NB4 (cell line): ENCODE measurements around the gene PRDM15.

Experiments used
- MYC ChIP-seq: IDR thresholded peaks from 2 replicates; pipeline ENCODE4 v1.6.1; 2011; ENCODE audit warnings: low read depth, low read length
- POLR2A ChIP-seq: IDR thresholded peaks from 2 replicates; pipeline ENCODE4 v1.6.1; 2011; ENCODE audit warnings: mild to moderate bottlenecking; ENCODE audit not compliant: insufficient read length; ENCODE audit errors: extremely low read depth
- TF ChIP-seq, protein P1 (sequence below): IDR thresholded peaks from one replicate; pipeline ENCODE4 v1.5.1; 2012; ENCODE audit warnings: low read depth, low read length
- TF ChIP-seq, protein P2 (sequence below): IDR thresholded peaks from 2 replicates; pipeline ENCODE4 v1.6.1; 2011; ENCODE audit warnings: low read depth, low read length

DNA sequence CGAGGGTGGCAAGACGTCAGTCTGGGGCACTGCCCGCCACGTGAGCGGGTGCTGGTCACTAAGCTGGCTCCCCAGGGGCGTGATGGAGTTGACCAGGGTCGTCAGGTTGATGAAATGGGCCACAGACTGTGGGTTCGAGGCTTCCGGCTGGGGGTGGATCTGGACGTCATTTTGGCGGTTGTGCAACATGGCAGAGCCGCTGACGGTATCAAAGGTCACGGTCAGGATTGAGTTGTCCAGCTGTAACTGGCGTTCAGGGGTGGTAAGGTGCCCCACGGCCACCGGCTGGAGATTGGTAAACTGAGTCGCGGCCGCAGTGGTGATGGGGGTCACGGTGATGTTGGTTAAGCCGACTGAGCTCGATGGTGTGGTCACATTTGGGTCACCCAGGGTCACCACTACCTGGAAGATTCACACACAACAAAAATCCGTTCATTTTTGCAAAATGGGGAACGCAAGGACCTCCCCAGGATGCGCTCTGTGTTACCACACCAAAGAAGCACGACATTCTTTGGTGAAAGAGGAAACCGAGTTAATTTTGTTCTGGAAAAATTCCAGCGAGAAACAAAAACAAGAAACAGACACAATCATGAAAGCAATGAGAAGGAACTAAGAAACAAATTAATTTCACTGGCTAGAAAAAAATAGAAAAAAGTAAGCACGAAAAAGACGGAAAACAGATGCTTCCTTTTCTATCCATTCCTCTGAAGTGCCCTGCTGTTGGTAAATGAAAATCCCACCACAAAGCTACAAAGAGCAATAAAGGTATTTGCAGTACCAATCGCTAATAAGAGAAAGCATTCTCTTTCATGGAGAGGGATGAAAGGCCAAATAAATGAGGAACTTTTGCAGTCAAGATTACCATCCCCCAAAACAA, 77.6 kb downstream of the PRDM15 start:
- TF ChIP-seq POLR2A (no peak), MYC (no peak)
- TF ChIP-seq, protein P1, sequence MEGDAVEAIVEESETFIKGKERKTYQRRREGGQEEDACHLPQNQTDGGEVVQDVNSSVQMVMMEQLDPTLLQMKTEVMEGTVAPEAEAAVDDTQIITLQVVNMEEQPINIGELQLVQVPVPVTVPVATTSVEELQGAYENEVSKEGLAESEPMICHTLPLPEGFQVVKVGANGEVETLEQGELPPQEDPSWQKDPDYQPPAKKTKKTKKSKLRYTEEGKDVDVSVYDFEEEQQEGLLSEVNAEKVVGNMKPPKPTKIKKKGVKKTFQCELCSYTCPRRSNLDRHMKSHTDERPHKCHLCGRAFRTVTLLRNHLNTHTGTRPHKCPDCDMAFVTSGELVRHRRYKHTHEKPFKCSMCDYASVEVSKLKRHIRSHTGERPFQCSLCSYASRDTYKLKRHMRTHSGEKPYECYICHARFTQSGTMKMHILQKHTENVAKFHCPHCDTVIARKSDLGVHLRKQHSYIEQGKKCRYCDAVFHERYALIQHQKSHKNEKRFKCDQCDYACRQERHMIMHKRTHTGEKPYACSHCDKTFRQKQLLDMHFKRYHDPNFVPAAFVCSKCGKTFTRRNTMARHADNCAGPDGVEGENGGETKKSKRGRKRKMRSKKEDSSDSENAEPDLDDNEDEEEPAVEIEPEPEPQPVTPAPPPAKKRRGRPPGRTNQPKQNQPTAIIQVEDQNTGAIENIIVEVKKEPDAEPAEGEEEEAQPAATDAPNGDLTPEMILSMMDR: no peak
- TF ChIP-seq, protein P2, sequence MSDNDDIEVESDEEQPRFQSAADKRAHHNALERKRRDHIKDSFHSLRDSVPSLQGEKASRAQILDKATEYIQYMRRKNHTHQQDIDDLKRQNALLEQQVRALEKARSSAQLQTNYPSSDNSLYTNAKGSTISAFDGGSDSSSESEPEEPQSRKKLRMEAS: no peak
